ENCODE data around the gene PCDHGB3.
"Not testable (repeated sequence)": the region's sequence is repeated elsewhere in the genome, so short reads cannot be mapped to it uniquely, and the experiment has no call there.

Gene PCDHGB3

GRCh38 chr5:141356950-141357349 lies 13.1 kb upstream of the PCDHGB3 start:
- DNase-seq (ENCODE audit: low read depth in 2 of 3, low spot score in 1 of 3), result no peak

- DNase-seq (ENCODE audit: low read depth in 2 of 3, low spot score in 1 of 3), result no peak
Measured at GRCh38 chr5:141359790-141360426, 10.1 kb upstream of the PCDHGB3 start, which contains the start of gene PCDHGB2. Gene PCDHGB2, plus strand, starts transcription at chr5:141359994. Its CDS starts 142 bp downstream, at chr5:141360136.

- no peak for DNase-seq (ENCODE audit: low read depth in 2 of 3, low spot score in 1 of 3)
Measured at GRCh38 chr5:141360685-141361084, 9.4 kb upstream of the PCDHGB3 start.

- no peak for DNase-seq (ENCODE audit: low read depth in 2 of 3, low spot score in 1 of 3)
Measured at GRCh38 chr5:141362719-141363118, 7.3 kb upstream of the PCDHGB3 start.

- DNase-seq (ENCODE audit: low read depth in 2 of 3, low spot score in 1 of 3), result no peak
Measured at GRCh38 chr5:141363952-141364660, 5.9 kb upstream of the PCDHGB3 start, which contains the start of gene PCDHGA5. Gene PCDHGA5, plus strand, starts transcription at chr5:141364162. Its CDS starts 169 bp downstream, at chr5:141364331.

- DNase-seq (ENCODE audit: low read depth in 2 of 3, low spot score in 1 of 3), result no peak
Measured at GRCh38 chr5:141366016-141366896, 3.8 kb upstream of the PCDHGB3 start.

- no peak for DNase-seq (ENCODE audit: low read depth in 2 of 3, low spot score in 1 of 3)
Measured at GRCh38 chr5:141371572-141372475, 1.8 kb downstream of the PCDHGB3 start.

GRCh38 chr5:141373673-141374317 lies 3.8 kb downstream of the PCDHGB3 start, which contains the start of gene PCDHGA6:
Gene PCDHGA6, plus strand, starts transcription at chr5:141373891. Its CDS starts 193 bp downstream, at chr5:141374084.
- DNase-seq (ENCODE audit: low read depth in 2 of 3, low spot score in 1 of 3), result no peak

- no peak for DNase-seq (ENCODE audit: low read depth in 2 of 3, low spot score in 1 of 3)
Measured at GRCh38 chr5:141374627-141375026, 4.6 kb downstream of the PCDHGB3 start.

GRCh38 chr5:141375444-141376155 lies 5.6 kb downstream of the PCDHGB3 start:
- not testable (repeated sequence) for DNase-seq (ENCODE audit: low read depth in 2 of 3, low spot score in 1 of 3)

GRCh38 chr5:141382469-141383294 lies 12.6 kb downstream of the PCDHGB3 start, which contains the start of gene PCDHGA7:
Gene PCDHGA7, plus strand, starts transcription at chr5:141382742. Its CDS starts 158 bp downstream, at chr5:141382900.
- DNase-seq (ENCODE audit: low read depth in 2 of 3, low spot score in 1 of 3), result no peak

- DNase-seq (ENCODE audit: low read depth in 2 of 3, low spot score in 1 of 3), result no peak
Measured at GRCh38 chr5:141383345-141383744, 13.3 kb downstream of the PCDHGB3 start.

GRCh38 chr5:141384471-141385267 lies 14.6 kb downstream of the PCDHGB3 start:
- DNase-seq (ENCODE audit: low read depth in 2 of 3, low spot score in 1 of 3), result no peak

GRCh38 chr5:141387557-141388311 lies 17.7 kb downstream of the PCDHGB3 start, which contains the start of gene PCDHGB4:
Gene PCDHGB4, plus strand, starts transcription at chr5:141387698. Its CDS starts 187 bp downstream, at chr5:141387885.
- DNase-seq (ENCODE audit: low read depth in 2 of 3, low spot score in 1 of 3), result not testable (repeated sequence)

GRCh38 chr5:141388661-141389060 lies 18.6 kb downstream of the PCDHGB3 start:
- no peak for DNase-seq (ENCODE audit: low read depth in 2 of 3, low spot score in 1 of 3)

Data from stimulated activated CD4-positive, alpha-beta T cell treated with anti-CD3 and anti-CD28 coated beads, Interleukin-12 subunit alpha, Interleukin-12 subunit beta, amount 100 ng/mL, for 48 hours (primary cell).